Stimulated activated CD8-positive, alpha-beta memory T cell treated with anti-CD3 and anti-CD28 coated beads, Interleukin-7, amount 100 ng/mL, for 4 hours (primary cell): ENCODE measurements around the gene KIF26A.

Source experiments
- DNase-seq, 2 donors: peaks; one replicate each; pipeline ENCODE4 v3.0.0-alpha.2; 2020; ENCODE audit warnings: low read depth in 2 of 2

KIF26A gene

DNA sequence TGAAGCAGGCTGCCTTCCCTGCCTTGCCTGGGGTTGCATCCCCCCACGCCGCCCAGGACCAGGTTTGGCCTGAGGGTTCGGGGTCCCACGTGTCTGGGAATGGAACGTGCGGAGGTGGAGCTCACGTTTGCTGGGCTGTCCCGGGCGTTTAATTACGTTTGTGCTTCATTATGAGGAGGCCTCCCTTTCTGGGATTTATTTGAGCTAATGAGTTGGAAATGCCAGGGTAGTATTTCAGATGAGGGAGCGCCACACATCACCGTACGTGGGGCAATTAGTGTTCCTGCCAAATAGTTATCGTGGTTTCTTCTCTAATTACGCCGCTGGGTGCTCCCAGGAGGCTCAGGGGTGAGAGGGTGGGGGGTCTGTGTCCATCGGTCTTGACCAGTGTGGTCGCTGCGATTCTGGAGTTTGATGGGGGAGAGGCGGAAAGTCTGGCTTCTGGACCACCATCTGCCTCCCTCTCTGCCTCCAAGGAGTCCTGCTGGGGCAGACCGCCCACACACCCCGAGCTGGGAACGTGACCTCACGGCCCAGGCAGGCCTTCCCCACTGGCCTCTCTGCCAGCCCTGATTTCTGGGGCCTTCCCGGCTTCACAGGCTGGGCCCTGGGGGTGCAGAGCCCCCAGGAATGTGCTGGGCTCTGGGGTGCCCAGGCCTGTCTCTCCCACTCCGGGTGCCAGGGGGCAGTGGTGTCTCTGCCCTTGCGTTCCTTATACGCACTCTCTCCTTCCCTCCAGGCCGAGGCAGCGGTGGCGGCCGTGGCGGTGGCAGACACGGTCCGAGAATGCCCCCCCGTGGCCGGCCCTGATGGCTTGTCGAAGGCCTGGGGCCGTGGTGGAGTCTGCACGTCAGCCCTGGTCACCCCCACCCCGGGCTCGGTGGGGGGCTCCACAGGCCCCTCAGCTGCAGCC, 18.9 kb downstream of the KIF26A start:
- DNase-seq, result no peak

DNA sequence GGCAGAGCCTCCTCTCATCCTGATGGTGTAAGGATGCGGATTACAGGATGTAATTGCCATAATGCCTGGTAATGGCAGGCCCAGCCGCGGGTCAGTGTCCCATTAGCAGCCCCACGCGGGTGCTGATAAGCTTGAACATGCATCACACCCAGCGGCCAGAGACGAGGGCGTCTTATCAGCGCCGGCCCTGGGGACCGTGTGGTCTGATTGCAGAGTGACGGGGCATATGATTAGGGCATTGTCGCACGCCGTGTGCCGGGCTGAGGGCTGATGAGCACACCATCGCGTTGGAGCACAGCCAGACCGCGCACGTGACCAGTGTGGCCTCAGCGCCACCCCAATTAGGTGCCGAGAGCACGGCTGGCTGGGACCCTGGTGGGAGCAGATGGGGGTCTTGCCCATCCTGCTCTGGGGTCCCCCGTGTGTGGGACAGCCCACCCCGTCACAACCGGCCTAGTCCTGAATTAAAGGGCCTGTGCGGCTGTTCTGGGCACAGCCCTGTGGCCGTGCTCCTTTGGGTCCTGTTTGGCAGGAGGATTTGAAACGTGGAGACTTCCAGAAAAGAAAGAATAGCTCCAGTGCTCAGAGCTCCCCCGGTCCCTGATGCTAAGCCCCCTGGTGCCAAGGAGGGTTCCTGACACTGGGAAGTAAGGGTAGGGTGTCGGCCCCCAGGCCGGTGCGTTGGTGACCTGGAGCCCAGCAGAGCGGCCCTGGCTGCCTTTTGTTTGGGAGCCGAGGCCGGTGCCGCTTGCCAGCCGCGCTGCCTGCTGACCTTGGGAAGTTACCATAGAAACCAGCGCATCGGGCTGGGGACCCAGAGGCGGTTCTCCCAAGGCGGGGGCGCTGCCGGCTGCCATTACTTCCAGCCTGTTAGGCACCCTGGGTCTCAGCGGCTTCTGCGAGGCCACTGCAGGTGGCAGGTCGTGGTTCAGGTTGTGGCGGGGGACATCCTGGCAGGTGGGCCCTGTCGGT, 20.7 kb downstream of the KIF26A start:
- no peak for DNase-seq

DNA sequence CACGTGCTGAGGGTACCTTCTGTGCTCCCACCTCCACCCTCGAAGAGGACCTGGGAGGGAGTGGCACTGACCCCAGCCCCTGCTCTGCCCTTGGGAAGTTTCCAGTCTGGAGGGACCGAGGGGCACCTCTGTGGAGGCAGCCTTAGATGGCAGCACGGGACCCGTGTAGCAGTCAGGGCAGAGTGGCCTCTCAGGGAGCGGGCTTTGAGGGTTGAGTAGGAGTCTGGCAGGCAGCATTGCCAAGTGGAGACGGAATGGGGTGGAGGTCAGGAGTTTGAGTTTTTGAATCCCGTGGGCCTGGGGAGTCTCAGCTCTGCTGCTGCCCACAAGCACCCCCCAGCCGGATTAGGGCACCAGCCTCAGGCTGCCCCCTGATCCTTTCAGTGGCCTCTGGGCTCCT, 21.6 kb downstream of the KIF26A start:
- no peak for DNase-seq

DNA sequence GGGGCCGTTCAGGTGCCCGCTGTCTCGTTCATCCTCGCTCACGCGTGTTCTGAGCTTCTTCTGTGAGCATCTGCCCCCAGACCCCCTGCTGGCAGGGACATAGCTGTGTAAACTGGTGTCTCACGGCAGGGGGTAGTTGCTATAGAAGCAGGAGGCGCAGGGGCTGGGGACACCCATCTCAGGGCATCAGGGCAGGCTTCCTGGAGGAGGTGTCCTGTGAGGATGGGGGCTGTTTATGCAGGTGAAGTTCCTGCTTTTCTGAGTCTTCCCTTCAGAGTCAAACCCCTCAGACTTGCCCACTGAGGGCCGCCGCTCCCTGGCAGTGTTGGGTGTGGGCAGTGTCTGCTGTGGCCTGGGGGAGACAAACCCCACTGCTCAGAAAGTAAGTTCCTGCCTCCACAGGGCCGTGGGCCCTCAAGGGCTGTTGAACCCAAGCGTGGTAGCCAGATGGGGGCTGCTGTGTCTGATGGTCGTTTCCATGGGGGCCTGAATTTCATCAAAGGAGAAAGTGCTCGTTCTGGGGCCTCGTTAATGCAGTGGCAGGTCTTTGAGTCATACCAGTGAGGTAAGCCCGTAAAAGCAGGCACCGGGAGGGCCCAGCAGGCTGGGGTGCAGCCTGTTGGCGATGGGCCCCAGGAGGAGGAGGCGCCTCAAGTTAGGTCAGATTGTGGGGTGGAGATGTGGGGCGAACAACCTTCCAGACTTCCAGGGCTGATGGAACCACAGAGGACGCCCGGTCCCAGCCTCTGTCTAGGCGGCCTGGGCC, 23.4 kb downstream of the KIF26A start:
- DNase-seq, result no peak

DNA sequence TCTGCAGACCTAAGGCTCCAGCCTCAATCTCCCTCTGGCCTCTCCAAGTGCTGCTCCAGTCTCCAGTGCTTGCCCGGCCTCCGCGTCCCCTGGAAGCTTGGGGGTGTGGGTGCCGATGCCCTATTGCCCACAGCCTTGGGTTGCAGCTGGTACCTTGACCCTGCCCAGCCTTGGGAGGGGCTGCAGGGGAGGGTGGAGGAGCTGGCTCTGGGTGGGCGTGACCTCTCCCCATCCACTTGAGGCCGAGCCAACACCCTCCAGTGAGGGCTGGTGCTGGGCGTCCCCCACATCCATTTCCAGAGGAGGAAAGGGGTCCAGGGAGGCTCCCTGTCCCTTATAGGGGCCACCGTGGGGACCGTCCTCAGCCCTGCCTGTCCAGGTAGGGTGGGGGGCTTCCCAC, 24.1 kb downstream of the KIF26A start:
- no peak for DNase-seq

DNA sequence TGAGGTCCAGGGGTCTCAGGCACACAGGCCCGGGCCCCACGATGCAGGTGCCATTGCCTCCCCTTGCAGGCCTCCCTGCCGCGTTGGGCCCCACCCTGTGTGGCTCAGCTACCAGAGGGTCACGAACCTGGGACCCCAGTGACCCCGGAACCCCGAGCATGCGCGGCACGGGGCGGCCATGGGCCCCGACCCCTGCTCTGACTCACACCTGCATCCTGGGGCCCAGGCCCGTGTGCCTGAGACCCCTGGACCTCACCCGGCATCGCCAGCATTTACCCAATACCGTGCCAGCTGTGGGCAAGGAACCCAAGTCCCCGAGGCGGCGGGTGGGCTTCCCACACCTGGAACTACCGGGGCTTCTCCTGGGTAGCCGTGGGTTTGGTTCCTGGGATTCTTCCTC, 25.2 kb downstream of the KIF26A start:
- DNase-seq, result no peak

DNA sequence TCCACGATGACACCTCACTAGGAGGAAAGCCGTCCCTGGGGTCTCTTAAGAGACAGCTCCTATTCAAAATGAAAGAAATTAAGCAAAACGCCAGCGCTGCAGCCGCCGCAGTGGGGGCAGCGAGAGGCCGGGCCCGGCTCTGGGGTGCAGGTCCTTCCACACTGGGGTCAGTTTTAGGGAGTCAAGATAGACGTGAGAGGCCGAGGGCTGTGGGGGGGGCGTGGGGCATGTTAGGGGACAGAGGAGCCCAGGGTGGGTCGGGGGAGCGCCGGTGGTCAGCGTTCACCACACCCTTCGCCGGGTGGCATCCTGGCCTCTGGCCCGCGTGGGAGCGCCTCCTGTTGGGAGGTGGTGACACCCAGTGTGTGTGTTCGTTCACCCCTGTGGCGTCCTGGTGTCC, 25.7 kb downstream of the KIF26A start:
- no peak for DNase-seq

DNA sequence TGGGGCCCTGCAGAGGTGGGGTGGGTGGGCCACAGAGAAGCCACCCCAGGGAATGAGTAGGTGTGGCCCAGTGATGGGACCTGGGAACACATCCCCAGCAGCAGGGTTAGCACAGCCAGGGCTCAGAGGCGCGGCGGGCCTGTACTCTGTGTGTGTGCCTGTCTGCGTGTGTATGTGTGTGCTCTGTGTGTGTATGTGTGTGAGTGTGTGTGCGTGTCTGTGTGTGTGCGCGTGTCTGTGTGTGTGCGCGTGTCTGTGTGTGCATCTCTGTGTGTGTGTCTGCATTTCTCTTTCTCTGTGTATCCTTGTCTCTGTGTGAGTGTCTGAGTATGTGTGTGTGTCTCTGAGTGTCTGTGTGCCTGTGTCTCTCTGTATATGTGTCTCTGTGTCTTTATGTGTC, 26.1 kb downstream of the KIF26A start:
- DNase-seq, result no peak

DNA sequence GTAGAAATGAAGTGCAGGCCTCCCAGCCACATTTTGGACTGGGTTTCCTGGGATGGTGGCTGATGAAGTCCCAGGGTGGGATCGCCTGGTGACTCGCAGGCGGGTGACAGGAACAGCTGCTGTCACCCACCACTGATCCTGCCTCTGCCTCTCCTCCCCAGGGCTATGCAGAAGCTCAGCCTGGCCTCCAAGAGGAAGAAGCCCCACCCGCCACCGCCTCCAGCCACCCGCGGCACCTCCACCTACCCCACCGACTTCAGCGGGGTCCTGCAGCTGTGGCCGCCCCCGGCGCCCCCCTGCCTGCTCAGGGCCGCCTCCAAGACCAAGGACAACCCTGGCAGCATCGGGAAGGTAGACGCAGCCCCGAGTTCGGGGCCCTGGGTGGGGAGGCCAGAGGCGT, 28.3 kb downstream of the KIF26A start:
- DNase-seq, result no peak

DNA sequence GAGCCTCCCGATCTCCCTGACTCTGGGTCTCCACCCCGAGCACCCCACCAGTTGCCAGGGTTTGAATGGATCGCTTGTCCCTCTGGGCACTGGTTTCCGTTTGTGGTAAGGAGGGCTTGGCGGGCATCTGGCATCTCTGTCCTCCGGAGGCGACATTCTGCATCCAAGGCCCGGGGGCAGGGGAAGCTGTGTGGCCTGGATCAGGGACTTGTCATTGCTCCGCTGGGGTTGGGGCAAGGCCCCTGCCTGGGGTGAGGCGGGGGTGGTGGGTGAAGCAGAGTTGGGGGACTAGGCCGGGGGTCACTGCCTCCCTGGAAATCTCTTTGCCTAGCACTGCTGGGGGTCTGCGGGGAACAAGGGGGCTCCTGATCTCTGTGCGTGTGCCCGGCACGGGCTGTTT, 30.2 kb downstream of the KIF26A start:
- DNase-seq, result no peak

DNA sequence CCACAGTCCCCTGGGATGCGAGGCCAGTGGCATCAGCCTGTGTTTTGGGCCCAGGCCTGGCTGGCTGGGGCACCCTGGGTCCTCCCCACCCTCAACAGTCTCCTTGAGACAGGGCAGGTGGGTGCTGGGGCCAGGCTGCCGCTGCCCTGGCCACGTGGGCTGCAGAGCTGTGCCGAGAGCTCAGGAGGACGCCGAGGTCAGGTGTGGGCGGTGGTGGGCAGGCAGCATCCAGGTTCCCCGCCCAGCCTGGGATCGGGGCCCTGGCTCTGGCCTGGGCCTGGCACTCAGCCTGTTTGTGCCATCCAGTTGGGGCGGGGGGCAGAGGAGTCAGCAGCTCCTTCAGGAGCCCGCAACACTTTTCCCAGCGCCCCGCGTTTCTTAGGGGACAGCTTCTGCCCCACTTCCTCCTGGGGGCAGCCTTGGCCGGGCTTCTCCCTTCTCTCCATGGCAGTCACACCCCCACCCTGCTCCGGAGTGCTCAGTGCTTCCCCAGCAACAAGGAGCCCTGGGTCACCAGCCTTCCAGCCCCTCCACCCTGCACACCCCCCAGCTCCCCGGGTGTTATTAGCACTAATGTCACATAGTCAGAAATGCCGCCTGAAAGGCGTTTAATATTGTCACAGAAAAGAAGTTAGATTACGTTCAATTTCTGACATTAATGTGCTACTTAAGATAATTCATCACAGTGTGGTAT, 30.8 kb downstream of the KIF26A start:
- no peak for DNase-seq

DNA sequence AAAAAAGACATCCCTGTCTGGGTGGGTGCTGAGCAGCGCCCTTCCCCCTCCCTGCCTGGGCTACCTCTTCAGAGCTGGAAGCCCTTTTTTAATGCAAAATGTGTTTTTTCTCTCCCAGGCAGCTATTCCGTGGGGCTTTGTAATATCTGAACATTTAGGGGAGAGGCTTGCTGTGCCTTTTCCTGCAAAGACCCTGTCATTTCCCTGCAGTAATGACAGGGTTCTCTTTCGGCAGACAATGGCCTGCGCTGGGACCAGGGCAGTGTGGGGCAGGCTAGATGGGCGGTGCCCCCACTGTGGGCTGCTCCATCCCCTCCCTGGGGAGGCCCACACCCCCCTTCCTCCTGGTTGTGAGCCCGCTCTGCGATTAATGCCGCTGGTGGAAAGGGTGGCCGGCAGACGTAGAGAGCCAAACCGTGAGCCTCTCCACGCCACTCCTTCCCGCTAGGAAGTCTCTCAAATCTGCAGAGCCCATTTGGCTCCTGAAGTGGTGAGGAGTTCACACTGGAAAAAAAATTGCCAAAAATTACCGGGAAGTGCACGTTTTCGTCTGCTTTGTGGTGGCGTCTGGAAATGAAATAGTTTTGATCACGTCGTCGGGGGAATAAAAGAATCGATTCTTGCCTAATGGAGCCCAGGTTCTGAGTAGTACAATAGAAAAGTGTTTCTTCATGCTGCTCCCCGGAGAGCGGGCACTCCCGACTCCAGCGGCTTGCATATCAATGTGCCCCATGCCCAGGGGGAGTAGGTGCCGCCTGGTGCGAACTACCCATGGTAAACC, 31.5 kb downstream of the KIF26A start:
- DNase-seq, result no peak

DNA sequence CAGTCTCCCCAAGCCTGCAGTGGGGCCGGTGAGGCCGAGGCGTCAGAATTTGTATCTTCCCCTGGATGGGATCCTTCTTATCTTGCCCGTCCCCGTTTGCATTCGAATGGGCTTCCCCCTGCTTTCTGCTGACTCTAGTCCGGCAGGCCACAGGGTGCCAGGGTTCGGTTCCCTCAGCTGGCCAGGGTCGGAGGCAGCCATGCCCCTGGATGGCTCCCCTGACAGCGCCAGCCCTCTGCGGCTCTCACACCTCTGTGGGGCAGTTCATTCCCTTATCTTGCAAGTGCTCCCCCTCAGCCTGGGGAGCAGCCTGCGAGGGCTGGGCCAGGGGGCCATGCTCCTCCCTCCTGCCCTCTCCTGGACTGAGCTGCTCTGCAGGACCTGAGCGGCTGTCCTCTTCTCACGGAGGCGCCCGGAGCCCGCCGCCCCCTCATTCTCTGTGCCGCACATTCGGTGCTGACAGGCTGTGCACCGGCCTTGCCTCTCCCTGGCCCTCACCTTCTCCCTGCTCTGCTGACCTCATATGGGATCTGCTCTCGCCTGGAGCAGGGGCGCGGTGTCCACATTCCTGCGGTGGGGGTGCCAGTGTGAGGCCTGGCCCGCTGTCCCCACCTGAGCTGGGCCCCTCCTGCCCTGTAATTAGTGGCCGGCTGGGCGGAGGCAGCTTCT, 32.8 kb downstream of the KIF26A start:
- no peak for DNase-seq

DNA sequence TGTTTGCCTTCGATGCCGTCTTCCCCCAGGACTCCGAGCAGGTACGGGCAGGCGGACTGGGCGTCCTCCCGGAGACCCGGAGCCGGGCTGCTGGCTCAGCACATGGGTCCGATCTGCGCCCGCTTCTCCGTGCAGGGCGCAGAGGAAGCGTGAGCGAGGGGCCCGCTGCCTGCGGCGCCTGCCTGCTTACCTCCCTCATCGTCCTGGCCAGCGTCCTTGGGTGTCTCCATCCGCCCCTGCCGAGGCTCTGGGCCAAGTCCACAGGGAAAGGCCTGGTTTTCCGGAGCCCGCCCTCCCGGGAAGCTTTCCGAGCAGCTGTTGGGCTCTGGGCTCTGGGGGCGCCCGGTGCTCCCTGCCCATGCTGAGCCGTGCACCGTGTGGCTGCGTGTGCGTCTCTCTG, 33.5 kb downstream of the KIF26A start:
- DNase-seq, result no peak

DNA sequence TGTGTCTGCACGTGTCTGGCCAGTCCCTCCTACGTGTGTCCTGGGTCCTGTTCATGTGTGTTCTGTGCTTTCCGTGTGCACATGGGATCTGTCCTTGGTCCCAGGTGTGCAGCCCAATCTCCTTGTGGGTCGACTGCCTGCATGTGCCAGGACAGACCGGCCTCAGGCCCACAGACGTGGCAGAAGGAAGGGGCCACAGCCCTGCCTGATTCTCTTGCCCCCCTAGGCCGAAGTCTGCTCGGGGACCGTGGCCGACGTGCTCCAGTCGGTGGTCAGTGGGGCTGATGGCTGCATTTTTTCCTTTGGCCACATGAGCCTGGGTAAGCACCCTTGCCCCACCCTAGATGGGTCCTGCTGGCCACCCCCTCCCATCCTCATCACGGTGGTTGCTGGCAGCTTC, 34.0 kb downstream of the KIF26A start:
- no peak for DNase-seq

DNA sequence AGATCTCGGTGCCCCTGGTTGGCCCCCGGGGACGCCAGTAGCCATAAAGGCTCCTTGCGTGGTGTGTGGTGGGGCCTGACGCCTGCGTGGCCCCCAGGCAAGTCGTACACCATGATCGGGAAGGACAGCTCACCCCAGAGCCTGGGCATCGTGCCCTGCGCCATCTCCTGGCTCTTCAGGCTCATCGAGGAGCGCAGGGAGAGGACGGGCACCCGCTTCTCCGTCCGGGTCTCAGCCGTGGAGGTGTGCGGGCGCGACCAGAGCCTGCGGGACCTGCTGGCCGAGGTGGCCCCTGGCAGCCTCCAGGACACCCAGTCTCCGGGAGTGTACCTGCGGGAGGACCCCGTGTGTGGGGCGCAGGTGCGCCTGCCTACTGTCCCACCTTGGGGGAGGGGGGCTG, 34.5 kb downstream of the KIF26A start:
- no peak for DNase-seq

DNA sequence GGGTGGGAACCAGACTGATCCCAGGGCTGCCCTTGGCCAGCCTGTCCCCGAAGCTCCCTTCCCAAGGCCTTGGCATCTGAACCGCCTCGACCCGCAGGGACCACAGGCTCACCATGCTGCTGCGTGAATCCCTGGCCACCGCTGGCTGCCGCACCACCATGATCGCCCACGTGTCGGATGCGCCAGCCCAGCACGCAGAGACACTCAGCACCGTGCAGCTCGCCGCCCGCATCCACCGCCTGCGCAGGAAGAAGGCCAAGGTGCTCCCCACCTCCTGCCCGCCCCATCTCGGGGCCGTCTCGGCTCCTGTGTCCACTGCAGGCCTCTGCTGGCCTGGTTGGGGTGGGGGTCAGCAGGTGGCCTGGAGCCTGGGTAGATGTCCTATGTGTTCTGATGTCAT, 35.7 kb downstream of the KIF26A start:
- no peak for DNase-seq

DNA sequence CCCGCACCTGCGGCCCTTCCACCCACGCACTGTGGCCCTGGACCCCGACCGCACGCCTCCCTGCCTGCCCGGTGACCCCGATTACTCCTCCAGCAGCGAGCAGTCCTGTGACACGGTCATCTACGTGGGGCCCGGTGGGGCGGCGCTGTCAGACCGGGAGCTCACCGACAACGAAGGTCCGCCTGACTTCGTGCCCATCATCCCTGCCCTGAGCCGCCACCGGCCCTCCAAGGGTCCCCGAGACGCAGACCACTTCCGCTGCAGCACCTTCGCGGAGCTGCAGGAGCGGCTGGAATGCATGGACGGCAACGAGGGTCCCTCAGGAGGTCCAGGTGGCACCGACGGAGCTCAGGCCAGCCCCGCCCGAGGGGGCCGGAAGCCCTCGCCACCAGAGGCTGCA, 36.7 kb downstream of the KIF26A start:
- DNase-seq, result no peak

DNA sequence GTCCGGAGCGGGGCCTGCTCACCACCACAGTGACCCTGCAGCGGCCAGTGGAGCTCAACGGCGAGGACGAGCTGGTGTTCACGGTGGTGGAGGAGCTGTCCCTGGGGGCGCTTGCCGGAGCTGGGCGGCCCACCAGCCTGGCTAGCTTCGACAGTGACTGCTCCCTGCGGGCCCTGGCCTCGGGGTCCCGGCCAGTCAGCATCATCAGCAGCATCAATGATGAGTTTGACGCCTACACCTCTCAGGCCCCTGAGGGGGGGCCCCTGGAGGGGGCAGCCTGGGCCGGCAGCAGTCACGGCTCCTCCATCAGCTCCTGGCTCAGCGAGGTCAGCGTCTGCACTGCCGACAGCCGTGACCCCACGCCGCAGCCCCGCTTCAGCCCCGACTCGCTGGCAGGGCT, 37.4 kb downstream of the KIF26A start:
- DNase-seq, result no peak

DNA sequence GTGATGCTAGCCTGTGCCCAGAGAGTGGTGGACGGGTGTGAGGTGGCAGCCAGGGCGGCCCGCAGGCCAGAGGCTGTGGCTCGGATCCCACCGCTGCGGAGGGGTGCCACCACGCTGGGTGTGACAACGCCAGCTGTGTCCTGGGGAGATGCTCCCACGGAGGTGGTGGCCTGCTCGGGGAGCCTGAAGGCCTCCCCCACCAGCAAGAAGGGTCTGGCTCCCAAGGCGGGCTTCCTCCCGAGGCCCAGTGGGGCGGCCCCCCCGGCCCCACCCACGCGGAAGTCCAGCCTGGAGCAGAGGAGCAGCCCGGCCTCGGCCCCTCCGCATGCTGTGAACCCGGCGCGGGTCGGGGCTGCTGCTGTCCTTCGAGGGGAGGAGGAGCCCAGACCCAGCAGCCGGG, 38.2 kb downstream of the KIF26A start:
- no peak for DNase-seq
